GM23338 (cell line): ENCODE measurements around the gene ST6GALNAC3. TPM values are rescaled to one million over a fixed set of nuclear protein-coding genes. Genes with fewer than 3 reads are reported as not detected.

Source experiments
- ATAC-seq: fragments of 200-7000 bp; cut with Tn5 transposase; 3 replicates; pipeline ENCODE4 v1.9.1; 2020
- DNase-seq: peaks from one replicate; pipeline ENCODE4 v3.0.0-alpha.2; 2015; ENCODE audit warnings: low spot score
- H2AFZ ChIP-seq: fragments of 200-600 bp; sonication (generic); 2 replicates; pipeline ENCODE4 v1.8.0; 2016; ENCODE audit warnings: antibody characterized with exemption, mild to moderate bottlenecking, moderate library complexity
- H3F3A ChIP-seq: fragments of 200-600 bp; sonication (generic); replicated peaks from 2 replicates; pipeline ENCODE4 v1.8.0; 2017; ENCODE audit warnings: antibody characterized with exemption, mixed run types, low read depth
- H3K27ac ChIP-seq: fragments of 200-600 bp; sonication (generic); 2 replicates; pipeline ENCODE4 v1.6.1; 2016; ENCODE audit warnings: low read depth
- H3K27me3 ChIP-seq: fragments of 200-600 bp; sonication (generic); 2 replicates; pipeline ENCODE4 v1.8.0; 2016; ENCODE audit warnings: mild to moderate bottlenecking, mixed run types, moderate library complexity; ENCODE audit not compliant: insufficient read depth
- H3K36me3 ChIP-seq: fragments of 200-600 bp; sonication (generic); 2 replicates; pipeline ENCODE4 v1.8.0; 2016; ENCODE audit warnings: mild to moderate bottlenecking; ENCODE audit not compliant: insufficient read depth
- H3K4me1 ChIP-seq: fragments of 200-600 bp; sonication (generic); 2 replicates; pipeline ENCODE4 v1.8.0; 2016; ENCODE audit warnings: mild to moderate bottlenecking, moderate library complexity; ENCODE audit not compliant: insufficient read depth
- H3K4me2 ChIP-seq: fragments of 200-600 bp; sonication (generic); 2 replicates; pipeline ENCODE4 v1.7.1; 2017; ENCODE audit warnings: mixed run types
- H3K4me3 ChIP-seq: fragments of 200-600 bp; sonication (generic); 2 replicates; pipeline ENCODE4 v1.6.1; 2016; ENCODE audit warnings: mixed run types
- H3K79me2 ChIP-seq: fragments of 200-600 bp; sonication (generic); replicated peaks from 2 replicates; pipeline ENCODE4 v1.8.0; 2017; ENCODE audit warnings: mild to moderate bottlenecking; ENCODE audit not compliant: insufficient read depth
- H3K9me2 ChIP-seq: fragments of 200-600 bp; sonication (generic); 2 replicates; pipeline ENCODE4 v1.8.0; 2017; ENCODE audit not compliant: insufficient read depth
- H4K20me1 ChIP-seq: fragments of 200-600 bp; sonication (generic); replicated peaks from 2 replicates; pipeline ENCODE4 v1.8.0; 2017; ENCODE audit warnings: mild to moderate bottlenecking; ENCODE audit not compliant: insufficient read depth
- H3K27ac Mint-ChIP-seq: 2 replicates; pipeline ENCODE4 v1.8.0; 2020; ENCODE audit warnings: inconsistent platforms, mild to moderate bottlenecking, moderate library complexity, mixed read lengths
- H3K27me3 Mint-ChIP-seq: 3 replicates; pipeline ENCODE4 v1.8.0; 2022; ENCODE audit warnings: low read depth, mild to moderate bottlenecking, moderate library complexity, mixed read lengths, inconsistent platforms; ENCODE audit not compliant: insufficient read depth, poor library complexity
- H3K36me3 Mint-ChIP-seq: 3 replicates; pipeline ENCODE4 v1.8.0; 2021; ENCODE audit warnings: low read depth, mild to moderate bottlenecking, inconsistent platforms, moderate library complexity, mixed read lengths
- H3K4me1 Mint-ChIP-seq: 3 replicates; pipeline ENCODE4 v1.8.0; 2020; ENCODE audit warnings: mild to moderate bottlenecking, inconsistent platforms, mixed read lengths
- H3K4me3 Mint-ChIP-seq: 3 replicates; pipeline ENCODE4 v1.8.0; 2021; ENCODE audit warnings: moderate library complexity, mild to moderate bottlenecking, inconsistent platforms, mixed read lengths
- H3K9me3 Mint-ChIP-seq: 3 replicates; pipeline ENCODE4 v1.8.0; 2020; ENCODE audit warnings: moderate library complexity, mild to moderate bottlenecking, inconsistent platforms, mixed read lengths
- CREB1 ChIP-seq: fragments of 250-450 bp; sonication (Bioruptor Pico); IDR thresholded peaks from 2 replicates; pipeline ENCODE4 v1.5.0; 2020; ENCODE audit warnings: low read depth, mild to moderate bottlenecking, moderate library complexity
- CTCF ChIP-seq, 2 experiments: fragments of 200-600 bp in 1 of 2; sonication (generic) in 1 of 2; conservative IDR thresholded peaks; 2 replicates each; pipeline versions ENCODE4 v1.5.1 to v1.6.1; 2016 to 2017; ENCODE audit warnings: antibody characterized with exemption in 2 of 2, low read depth in 2 of 2, mild to moderate bottlenecking in 2 of 2, moderate library complexity in 1 of 2
- ETS1 ChIP-seq: IDR thresholded peaks from 2 replicates; pipeline ENCODE4 v1.6.1; 2016; ENCODE audit warnings: antibody characterized with exemption
- EZH2phosphoT487 ChIP-seq: fragments of 200-600 bp; sonication (generic); IDR thresholded peaks from one replicate; pipeline ENCODE4 v1.8.1; 2018; ENCODE audit warnings: antibody characterized with exemption; ENCODE audit not compliant: unreplicated experiment
- JUNB ChIP-seq: IDR thresholded peaks from one replicate; pipeline ENCODE4 v1.6.1; 2016; ENCODE audit warnings: antibody characterized with exemption; ENCODE audit not compliant: unreplicated experiment
- NANOG ChIP-seq: IDR thresholded peaks from 2 replicates; pipeline ENCODE4 v1.6.1; 2016; ENCODE audit warnings: antibody characterized with exemption, borderline replicate concordance
- POLR2AphosphoS5 ChIP-seq: IDR thresholded peaks from 2 replicates; pipeline ENCODE4 v1.6.1; 2016; ENCODE audit warnings: antibody characterized with exemption, low read depth
- REST ChIP-seq: IDR thresholded peaks from one replicate; pipeline ENCODE4 v1.6.1; 2018; ENCODE audit warnings: antibody characterized with exemption; ENCODE audit not compliant: unreplicated experiment
- STAT1 ChIP-seq: IDR thresholded peaks from one replicate; pipeline ENCODE4 v1.6.1; 2016; ENCODE audit warnings: antibody characterized with exemption; ENCODE audit not compliant: unreplicated experiment
- ZNF114 ChIP-seq: fragments of 250-450 bp; sonication (Bioruptor Pico); IDR thresholded peaks from 2 replicates; pipeline ENCODE4 v1.5.0; 2020; ENCODE audit warnings: mild to moderate bottlenecking, moderate library complexity
- ZNF331 ChIP-seq: fragments of 250-450 bp; sonication (Bioruptor Pico); IDR thresholded peaks from 2 replicates; pipeline ENCODE4 v1.5.0; 2020; ENCODE audit warnings: low read depth, mild to moderate bottlenecking, moderate library complexity
- polyA plus RNA-seq: library from polyadenylated mRNA; unstranded; fragments of >200 nt; fragmentation: Nextera tagmentation; extraction: Ambion mirVana; gene quantifications from 2 replicates; pipeline ENCODE4 v1.2.1, GENCODE V29; 2016
- total RNA-seq: library from RNA; depleted of rRNA; stranded (reverse); fragments of >200 nt; shearing (Covaris generic); gene quantifications from 2 replicates; pipeline ENCODE4 v1.2.3, GENCODE V29; 2014

Gene ST6GALNAC3
- total and polyA plus RNA-seq, 2 experiments from 2014 or later, result 4.7 to 11.6 TPM

- Histone ChIP-seq H3K27ac (no peak overlapping the region), H3K36me3 (no peaks in the 10 kb centered on the region), H3K4me3 (no peak overlapping the region), H3K27me3 (no peaks in the 10 kb centered on the region), H4K20me1 (no peaks in the 10 kb centered on the region), H3K4me2 (no peak overlapping the region), H3K9me2 (no peaks in the 10 kb centered on the region), H3K4me1 (no peaks in the 10 kb centered on the region), H2AFZ (no peak overlapping the region), H3K79me2 (no peaks in the 10 kb centered on the region), H3F3A (no peaks in the 10 kb centered on the region)
- Mint-ChIP-seq H3K36me3 (no peaks in the 10 kb centered on the region), H3K9me3 (no peaks in the 10 kb centered on the region), H3K27me3 (no peaks in the 10 kb centered on the region), H3K27ac (no peak overlapping the region), H3K4me3 (no peak overlapping the region), H3K4me1 (peaks cover 4% of the 10 kb centered on the region; the same call in 1 of the 3 replicates)
- no peak for DNase-seq
- ATAC-seq, result no peak
- TF ChIP-seq STAT1 (no peak), ETS1 (no peak), NANOG (no peak), CTCF (conservative IDR thresholded peaks at IDR 0.05; ENCODE audit: low read depth in 2 of 2) (no peak), ZNF114 (CRISPR knock-in tag) (no peak), POLR2AphosphoS5 (no peak), ZNF331 (CRISPR knock-in tag) (no peak), JUNB (no peak), REST (no peak), EZH2phosphoT487 (no peak), CREB1 (CRISPR knock-in tag) (no peak)
These were observed 496.7 kb downstream of the ST6GALNAC3 start for GRCh38 chr1:76571248-76571647.
